Prostate gland (tissue), 2 donors: ENCODE results near the gene USP24.

Source experiments
- CTCF ChIP-seq, 4 experiments: fragments of 200-600 bp in 2 of 4; fragments of 450-650 bp in 2 of 4; sonication (generic) in 2 of 4; IDR thresholded peaks; 1 replicate in 3 of 4; 2 replicates in 1 of 4; pipeline ENCODE4 v1.5.1; 2016 to 2019; ENCODE audit warnings: antibody characterized with exemption in 4 of 4, mild to moderate bottlenecking in 2 of 4, moderate library complexity in 2 of 4
- POLR2A ChIP-seq: fragments of 450-650 bp; IDR thresholded peaks from one replicate; pipeline ENCODE4 v1.6.1; 2016; ENCODE audit warnings: antibody characterized with exemption, mild to moderate bottlenecking
- POLR2AphosphoS5 ChIP-seq: sonication (generic); formaldehyde crosslinking; IDR thresholded peaks from one replicate; pipeline ENCODE4 v1.6.1; 2017; ENCODE audit warnings: antibody characterized with exemption

GRCh38 chr1:55222152-55222551 is 7.0 kb upstream of the USP24 start:
- TF ChIP-seq POLR2A (no peak), CTCF (IDR thresholded peaks at IDR 0.05) (no peak), POLR2AphosphoS5 (no peak)
